ENCODE data around the gene PGAP3.

The PGAP3 gene

GRCh38 chr17:39627047-39627711, 60.7 kb downstream of the PGAP3 start:
- no peaks in the 10 kb centered on the region for H4K20me1 ChIP-seq (ENCODE audit: insufficient read depth, low read length, poor library complexity, severe bottlenecking)
- no peaks in the 10 kb centered on the region for H3K36me3 ChIP-seq (ENCODE audit: insufficient read depth, low read length)
- no peak overlapping the region for H3K9ac ChIP-seq (ENCODE audit: low read depth, low read length, poor library complexity, severe bottlenecking)
- H3K4me2 ChIP-seq (ENCODE audit: low read depth, low read length, poor library complexity, severe bottlenecking) = no peak overlapping the region
- no peak overlapping the region for H3K4me3 ChIP-seq (ENCODE audit: low read length, poor library complexity, severe bottlenecking)
- H3K9me2 ChIP-seq (replicated peaks; ENCODE audit: low read depth, low read length) = no peaks in the 10 kb centered on the region
- no peak for TF ChIP-seq CTCF (conservative IDR thresholded peaks at IDR 0.05; ENCODE audit: low read length)
- no peak for TF ChIP-seq EZH2phosphoT487 (IDR thresholded peaks at IDR 0.05; ENCODE audit: borderline replicate concordance)
- peaks cover 8% of the 10 kb centered on the region for H3K4me1 ChIP-seq (ENCODE audit: insufficient read depth, low read length, poor library complexity, severe bottlenecking)
- H3K27me3 ChIP-seq (ENCODE audit: insufficient read depth, low read length, poor library complexity, severe bottlenecking) = no peaks in the 10 kb centered on the region
- no peaks in the 10 kb centered on the region for H3F3A ChIP-seq (ENCODE audit: low read depth)
- no peaks in the 10 kb centered on the region for H3K9me3 ChIP-seq (ENCODE audit: insufficient read depth, low read depth, low read length)
- no peak overlapping the region for H2AFZ ChIP-seq (ENCODE audit: low read length)
- H3K79me2 ChIP-seq (ENCODE audit: insufficient read depth, low read length) = no peaks in the 10 kb centered on the region

GRCh38 chr17:39626171-39627046, 61.4 kb downstream of the PGAP3 start, which contains the start of gene PPP1R1B:
Gene PPP1R1B (plus strand): TSS chr17:39626952. CDS start chr17:39627393, 441 bp downstream.
- Histone ChIP-seq H3K9me3 (ENCODE audit: insufficient read depth, low read depth, low read length) (no peaks in the 10 kb centered on the region), H3K4me2 (ENCODE audit: low read depth, low read length, poor library complexity, severe bottlenecking) (no peak within 1 kb of the TSS)

GRCh38 chr17:39625198-39625785, 62.6 kb downstream of the PGAP3 start:
- no peak overlapping the region for H3K4me3 ChIP-seq (ENCODE audit: low read length, poor library complexity, severe bottlenecking)
- no peaks in the 10 kb centered on the region for H3F3A ChIP-seq (ENCODE audit: low read depth)
- no peaks in the 10 kb centered on the region for H3K79me2 ChIP-seq (ENCODE audit: insufficient read depth, low read length)
- H3K36me3 ChIP-seq (ENCODE audit: insufficient read depth, low read length) = no peaks in the 10 kb centered on the region
- H3K9me3 ChIP-seq (ENCODE audit: insufficient read depth, low read depth, low read length) = no peaks in the 10 kb centered on the region
- peaks cover 8% of the 10 kb centered on the region for H3K4me1 ChIP-seq (ENCODE audit: insufficient read depth, low read length, poor library complexity, severe bottlenecking)
- no peak overlapping the region for H2AFZ ChIP-seq (ENCODE audit: low read length)
- H3K9me2 ChIP-seq (replicated peaks; ENCODE audit: low read depth, low read length) = no peaks in the 10 kb centered on the region
- H3K9ac ChIP-seq (ENCODE audit: low read depth, low read length, poor library complexity, severe bottlenecking) = no peak overlapping the region
- no peaks in the 10 kb centered on the region for H4K20me1 ChIP-seq (ENCODE audit: insufficient read depth, low read length, poor library complexity, severe bottlenecking)
- no peak for TF ChIP-seq EZH2phosphoT487 (IDR thresholded peaks at IDR 0.05; ENCODE audit: borderline replicate concordance)
- TF ChIP-seq CTCF (conservative IDR thresholded peaks at IDR 0.05; ENCODE audit: low read length) = no peak
- H3K4me2 ChIP-seq (ENCODE audit: low read depth, low read length, poor library complexity, severe bottlenecking) = no peak overlapping the region
- no peaks in the 10 kb centered on the region for H3K27me3 ChIP-seq (ENCODE audit: insufficient read depth, low read length, poor library complexity, severe bottlenecking)

More at GRCh38 chr17:39626171-39627046, 61.4 kb downstream of the PGAP3 start, which contains the start of gene PPP1R1B:
- no peaks in the 10 kb centered on the region for H4K20me1 ChIP-seq (ENCODE audit: insufficient read depth, low read length, poor library complexity, severe bottlenecking)
- H3K79me2 ChIP-seq (ENCODE audit: insufficient read depth, low read length) = no peaks in the 10 kb centered on the region
- TF ChIP-seq CTCF (conservative IDR thresholded peaks at IDR 0.05; ENCODE audit: low read length) = no peak
- no peak for TF ChIP-seq EZH2phosphoT487 (IDR thresholded peaks at IDR 0.05; ENCODE audit: borderline replicate concordance)
- H2AFZ ChIP-seq (ENCODE audit: low read length) = no peak within 1 kb of the TSS
- H3K27me3 ChIP-seq (ENCODE audit: insufficient read depth, low read length, poor library complexity, severe bottlenecking) = no peaks in the 10 kb centered on the region
- no peaks in the 10 kb centered on the region for H3F3A ChIP-seq (ENCODE audit: low read depth)
- no peak within 1 kb of the TSS for H3K4me3 ChIP-seq (ENCODE audit: low read length, poor library complexity, severe bottlenecking)
- H3K9me2 ChIP-seq (replicated peaks; ENCODE audit: low read depth, low read length) = no peaks in the 10 kb centered on the region
- H3K4me1 ChIP-seq (ENCODE audit: insufficient read depth, low read length, poor library complexity, severe bottlenecking) = peaks cover 8% of the 10 kb centered on the region
- H3K9ac ChIP-seq (ENCODE audit: low read depth, low read length, poor library complexity, severe bottlenecking) = no peak within 1 kb of the TSS
- no peaks in the 10 kb centered on the region for H3K36me3 ChIP-seq (ENCODE audit: insufficient read depth, low read length)

All from Loucy (cell line).